K562 (cell line): Measurements from ENCODE around the gene ASPDH. TPM values are rescaled to one million over a fixed set of nuclear protein-coding genes. Genes with fewer than 3 reads are reported as not detected.

ENCODE experiments used
- ATF1 ChIP-seq, 2 experiments: fragments of 450-650 bp in 1 of 2; IDR thresholded peaks; 2 replicates each; pipeline ENCODE4 v1.6.1; 2016; ENCODE audit warnings: missing compliant biosample characterization in 1 of 2, missing genetic modification characterization in 1 of 2
- ATF4 ChIP-seq: fragments of 450-650 bp; formaldehyde crosslinking; IDR thresholded peaks from 2 replicates; pipeline ENCODE4 v1.4.0; 2022; ENCODE audit warnings: mild to moderate bottlenecking, moderate library complexity
- BCL6 ChIP-seq: fragments of 250-450 bp; sonication (Bioruptor Pico); IDR thresholded peaks from 2 replicates; pipeline ENCODE4 v1.4.0; 2020
- FOSL1 ChIP-seq: fragments of 200-800 bp; sonication (Bioruptor generic); conservative IDR thresholded peaks from 2 replicates; pipeline ENCODE4 v1.6.1; 2016; ENCODE audit warnings: missing genetic modification characterization, missing compliant biosample characterization
- HDAC1 ChIP-seq, 2 experiments: fragments of 450-650 bp; IDR thresholded peaks; 2 replicates each; pipeline ENCODE4 v1.6.1; 2016 to 2017; ENCODE audit warnings: inconsistent platforms in 1 of 2, mild to moderate bottlenecking in 1 of 2, moderate library complexity in 1 of 2
- HDAC2 ChIP-seq: fragments of 450-650 bp; IDR thresholded peaks from 2 replicates; pipeline ENCODE4 v1.6.1; 2016; ENCODE audit warnings: mild to moderate bottlenecking
- JUN ChIP-seq, 2 experiments: sonication (generic) in 1 of 2; formaldehyde crosslinking in 1 of 2; IDR thresholded peaks; 2 replicates each; pipeline versions ENCODE4 v1.6.1 to v1.8.0; 2012 to 2022; ENCODE audit warnings: borderline replicate concordance in 2 of 2, mild to moderate bottlenecking in 2 of 2, improper control_type of control experiment in 1 of 2, low read depth in 1 of 2, low read length in 1 of 2, missing genetic modification reagents in 1 of 2
- MTA2 ChIP-seq: fragments of 450-650 bp; IDR thresholded peaks from 2 replicates; pipeline ENCODE4 v1.6.1; 2016; ENCODE audit warnings: low read depth
- NR4A1 ChIP-seq, 2 experiments: fragments of 250-450 bp in 1 of 2; fragments of 450-650 bp in 1 of 2; sonication (Bioruptor Pico) in 1 of 2; IDR thresholded peaks; 2 replicates each; pipeline versions ENCODE4 v1.4.0 to v1.6.1; 2016 to 2020; ENCODE audit warnings: mild to moderate bottlenecking in 2 of 2, missing compliant biosample characterization in 1 of 2, missing genetic modification characterization in 1 of 2, moderate library complexity in 1 of 2
- NRF1 ChIP-seq, 2 experiments: fragments of 450-650 bp; IDR thresholded peaks in 1 of 2; conservative IDR thresholded peaks in 1 of 2; 2 replicates each; pipeline ENCODE4 v1.6.1; 2014; ENCODE audit warnings: mild to moderate bottlenecking in 2 of 2
- OTX1 ChIP-seq: fragments of 450-650 bp; formaldehyde crosslinking; IDR thresholded peaks from 2 replicates; pipeline ENCODE4 v1.4.0; 2022; ENCODE audit warnings: mild to moderate bottlenecking
- PHB2 ChIP-seq: fragments of 450-650 bp; IDR thresholded peaks from 2 replicates; pipeline ENCODE4 v1.6.1; 2017; ENCODE audit warnings: low read depth
- RBBP5 ChIP-seq: fragments of 200-600 bp; sonication (generic); IDR thresholded peaks from 2 replicates; pipeline ENCODE4 v1.6.1; 2012; ENCODE audit warnings: borderline replicate concordance, mild to moderate bottlenecking, low read length, control low read depth, inconsistent platforms; ENCODE audit not compliant: insufficient read depth, poor library complexity, severe bottlenecking
- SP1 ChIP-seq: sonication (generic); formaldehyde crosslinking; IDR thresholded peaks from 2 replicates; pipeline ENCODE4 v1.8.1; 2022; ENCODE audit warnings: mild to moderate bottlenecking, missing genetic modification reagents
- TBP ChIP-seq: optimal IDR thresholded peaks from 2 replicates; pipeline ENCODE3; 2011; ENCODE audit warnings: low read depth, low read length, improper control_type of control experiment
- ZNF280B ChIP-seq: fragments of 250-450 bp; sonication (Bioruptor Pico); IDR thresholded peaks from 2 replicates; pipeline ENCODE4 v1.5.1; 2021; ENCODE audit warnings: mild to moderate bottlenecking
- ZNF318 ChIP-seq, 2 experiments: fragments of 450-650 bp; IDR thresholded peaks; 2 replicates each; pipeline ENCODE4 v1.6.1; 2016; ENCODE audit warnings: mild to moderate bottlenecking in 2 of 2, borderline replicate concordance in 1 of 2, low read depth in 1 of 2, moderate library complexity in 1 of 2
- polyA plus RNA-seq, 8 experiments: library from polyadenylated mRNA; depleted of rRNA in 4 of 8; stranded (reverse) in 5 of 8; unstranded in 3 of 8; fragments of >200 nt; fragmentation: Nextera tagmentation in 2 of 8; fragmentation: Illumina TruSeq in 1 of 8; extraction: Ambion mirVana in 2 of 8; extraction: Trizol in 1 of 8; gene quantifications; 2 replicates each; pipeline versions ENCODE4 v1.2.1 to v1.2.3, GENCODE V29; 2011 to 2014; ENCODE audit warnings: inconsistent platforms in 1 of 8, missing spikeins in 1 of 8
- total RNA-seq, 7 experiments: library from RNA; depleted of rRNA in 6 of 7; stranded (reverse); fragments of >200 nt in 6 of 7; fragmentation: Illumina TruSeq in 2 of 7; extraction: Trizol in 2 of 7; gene quantifications; 2 replicates each; pipeline versions ENCODE4 v1.2.1 to v1.2.3, GENCODE V29; 2011 to 2021; ENCODE audit warnings: low replicate concordance in 1 of 7

ASPDH gene
- total and polyA plus RNA-seq, 9 of the 15 experiments (the other 6 are each of a cell fraction or from before 2014, with no cell fraction given): not detected

- TF ChIP-seq ZNF318 (IDR thresholded peaks at IDR 0.05; ENCODE audit: borderline replicate concordance in 1 of 2, low read depth in 1 of 2) (no peak), MTA2 (peak; percentile 61), HDAC2 (peak; percentile 81; the same call in 1 of the 2 replicates), OTX1 (CRISPR knock-in tag) (peak; percentile 77), JUN (IDR thresholded peaks at IDR 0.05; ENCODE audit: borderline replicate concordance, low read depth, low read length) (0 out of 2 replicates have a peak, but pooled peaks have one; percentile 29), JUN (CRISPR knock-in tag; IDR thresholded peaks at IDR 0.05; ENCODE audit: borderline replicate concordance) (no peak), PHB2 (no peak), ZNF280B (CRISPR knock-in tag) (no peak), SP1 (CRISPR knock-in tag) (peak; percentile 69), HDAC1 (IDR thresholded peaks at IDR 0.05) (peak; percentile 36 to 43; a peak in 2 of 4 replicates), NRF1 (conservative IDR thresholded peaks at IDR 0.05 in 1 of 2, IDR thresholded peaks at IDR 0.05 in 1 of 2) (peak in 1 of 2 experiments; percentile 32; a peak in 1 of 4 replicates), NR4A1 (CRISPR knock-in tag; IDR thresholded peaks at IDR 0.05) (no peak), NR4A1 (tag; IDR thresholded peaks at IDR 0.05) (peak; percentile 67; the same call in 1 of the 2 replicates), ATF1 (CRISPR knock-in tag; IDR thresholded peaks at IDR 0.05) (no peak), ATF1 (tag; IDR thresholded peaks at IDR 0.05) (peak; percentile 30; the same call in 1 of the 2 replicates), BCL6 (0 out of 2 replicates have a peak, but pooled peaks have one; percentile 27), FOSL1 (tag) (0 out of 2 replicates have a peak, but pooled peaks have one; percentile 13), TBP (no peak), ATF4 (CRISPR knock-in tag) (no peak), RBBP5 (no peak)
Observed at GRCh38 chr19:50537769-50538230, 24.1 kb upstream of the ASPDH start (continued).
